Left hindlimb (tissue), 1 donor: ENCODE data around the gene IL19.
"Not testable (repeated sequence)": the region's sequence is repeated elsewhere in the genome, so short reads cannot be mapped to it uniquely, and the experiment has no call there.

Experiments used
- DNase-seq: peaks from one replicate; pipeline ENCODE4 v3.0.0-alpha.2; 2018

The IL19 gene

GRCh38 chr1:206741142-206741701, 29.4 kb upstream of the IL19 start:
- no peak for DNase-seq

- DNase-seq = no peak
These were observed 27.7 kb upstream of the IL19 start for GRCh38 chr1:206742719-206743383.

DNA sequence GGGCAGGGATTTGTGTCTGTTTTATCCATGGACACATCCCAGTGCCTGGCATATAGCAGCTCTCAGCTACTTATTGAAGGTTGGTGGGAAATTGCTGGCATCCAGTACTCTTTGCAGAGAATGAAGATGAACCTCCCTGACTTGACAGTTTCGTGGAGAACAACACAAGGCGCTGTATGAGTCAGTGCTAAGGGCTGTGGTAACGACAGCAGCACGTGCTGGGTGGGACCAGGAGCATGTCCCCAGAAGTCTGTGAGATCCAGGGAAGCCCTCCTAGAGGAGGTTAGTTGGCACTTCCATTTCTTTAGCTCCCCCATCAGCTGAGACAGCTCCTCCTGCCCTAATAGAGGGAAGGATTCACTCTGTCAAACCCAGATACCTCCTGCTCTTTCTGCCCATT, 25.9 kb upstream of the IL19 start:
- DNase-seq = no peak

GRCh38 chr1:206745301-206745700, 25.3 kb upstream of the IL19 start:
- no peak for DNase-seq

DNA sequence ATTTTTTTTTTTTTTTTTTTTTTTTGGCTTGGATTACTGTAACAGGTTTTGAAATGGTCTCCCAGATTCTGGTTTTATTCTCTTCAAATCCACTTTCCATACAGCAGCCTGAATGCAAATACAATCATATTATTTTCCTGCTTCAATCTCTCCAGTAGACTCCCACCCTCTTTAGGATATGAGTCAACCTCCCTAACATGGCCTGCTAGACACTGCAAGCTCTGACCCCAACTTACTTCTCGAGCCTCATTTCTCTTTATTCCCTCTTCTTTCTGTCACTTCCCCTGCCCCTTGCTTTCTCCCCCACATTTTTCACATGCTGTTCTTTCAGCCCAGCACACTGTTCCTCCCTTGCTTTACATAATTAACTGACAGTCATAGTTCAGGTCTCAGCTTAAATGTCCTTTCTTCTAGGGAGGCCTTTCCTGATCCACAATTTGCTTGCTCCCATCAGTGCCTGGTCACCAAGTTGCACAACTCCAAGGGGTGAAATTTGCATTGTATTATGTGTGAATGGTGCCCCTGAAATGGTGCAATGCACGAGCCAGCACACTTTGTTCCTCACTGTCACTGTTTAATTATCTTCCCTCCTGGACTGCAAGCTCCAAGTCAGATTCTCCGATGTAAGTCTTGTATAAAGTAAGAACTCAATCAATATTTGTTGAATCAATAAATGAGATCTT, 22.1 kb upstream of the IL19 start:
- DNase-seq = no peak

DNA sequence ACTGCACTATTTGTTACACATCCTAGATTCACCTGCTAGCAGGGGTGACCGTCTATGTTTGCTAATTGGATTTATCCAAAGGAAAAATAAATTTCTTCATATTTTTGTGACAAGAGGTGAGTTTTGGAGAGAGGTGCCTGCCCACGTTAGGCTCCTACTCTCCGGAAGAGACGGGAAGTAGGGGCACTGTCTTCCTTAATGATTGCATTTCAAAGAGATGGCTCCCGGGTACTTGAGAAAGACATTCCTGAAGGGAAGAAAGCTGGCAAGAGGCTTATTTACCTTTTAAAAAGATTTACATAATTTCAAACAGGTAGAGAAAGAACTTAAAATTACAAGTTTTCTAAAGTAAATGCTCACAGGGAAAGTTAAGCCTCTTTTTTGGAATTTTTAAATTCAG, 18.7 kb upstream of the IL19 start:
- DNase-seq = no peak

DNA sequence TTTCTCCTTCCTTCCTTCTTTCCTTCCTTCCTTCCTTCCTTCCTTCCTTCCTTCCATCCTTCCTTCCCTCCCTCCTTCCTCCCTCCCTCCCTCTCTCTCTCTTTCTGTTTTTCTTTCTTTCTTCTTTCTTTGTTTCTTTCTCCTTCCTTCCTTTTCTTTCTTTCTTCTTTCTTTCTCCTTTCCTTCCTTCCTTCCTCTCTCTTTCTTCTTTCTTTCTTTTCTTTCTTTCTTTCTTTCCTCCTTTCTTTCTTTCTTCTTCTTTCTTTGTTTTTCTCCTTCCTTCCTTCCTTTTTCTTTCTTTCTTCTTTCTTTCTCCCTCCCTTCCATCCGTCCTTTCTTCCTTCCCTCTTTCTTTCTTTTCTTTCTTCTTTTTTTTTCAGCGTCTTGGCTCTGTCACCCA, 18.1 kb upstream of the IL19 start:
- no peak for DNase-seq

DNA sequence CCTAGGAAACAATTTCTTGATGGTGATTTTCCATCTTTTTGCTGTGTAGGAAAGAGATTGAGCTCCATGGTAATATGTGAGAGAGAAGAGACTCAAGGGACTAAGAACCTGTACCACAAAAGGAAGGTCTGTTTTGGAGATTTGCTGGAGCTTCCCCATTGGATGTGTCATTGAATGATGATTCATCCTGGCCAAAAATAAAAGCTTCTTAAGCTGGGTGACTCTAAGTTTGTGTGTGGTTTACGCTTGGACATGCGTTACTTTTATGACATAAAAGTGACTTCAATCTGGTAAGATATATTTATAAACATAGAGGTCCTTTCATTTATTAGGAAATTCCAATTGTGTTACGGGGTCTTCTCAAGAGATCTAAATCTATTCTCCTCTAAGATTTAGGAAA, 17.4 kb upstream of the IL19 start:
- DNase-seq = no peak

- DNase-seq = no peak
These were observed 16.6 kb upstream of the IL19 start for GRCh38 chr1:206754011-206754410.

- DNase-seq = no peak
These were observed 12.9 kb upstream of the IL19 start for GRCh38 chr1:206757524-206758266.

DNA sequence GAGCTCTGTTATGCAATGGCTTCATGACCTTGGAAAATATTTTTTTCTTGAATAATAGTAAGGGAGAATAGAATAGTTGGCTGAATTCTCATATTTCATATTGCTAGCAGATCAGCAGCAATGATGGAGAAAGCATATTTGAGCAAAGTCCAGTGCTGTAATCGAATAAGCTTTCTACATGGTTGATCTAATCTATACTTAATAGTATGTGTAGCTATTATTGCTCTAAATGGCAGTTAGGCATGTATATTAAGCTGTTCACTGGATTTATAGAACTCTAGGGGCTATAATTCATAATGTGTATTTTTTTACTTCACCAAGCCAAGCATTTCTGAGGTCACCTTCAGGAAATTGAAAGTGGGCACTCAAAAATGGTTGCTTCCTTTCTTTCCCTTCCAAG, 10.0 kb upstream of the IL19 start:
- DNase-seq = no peak

DNA sequence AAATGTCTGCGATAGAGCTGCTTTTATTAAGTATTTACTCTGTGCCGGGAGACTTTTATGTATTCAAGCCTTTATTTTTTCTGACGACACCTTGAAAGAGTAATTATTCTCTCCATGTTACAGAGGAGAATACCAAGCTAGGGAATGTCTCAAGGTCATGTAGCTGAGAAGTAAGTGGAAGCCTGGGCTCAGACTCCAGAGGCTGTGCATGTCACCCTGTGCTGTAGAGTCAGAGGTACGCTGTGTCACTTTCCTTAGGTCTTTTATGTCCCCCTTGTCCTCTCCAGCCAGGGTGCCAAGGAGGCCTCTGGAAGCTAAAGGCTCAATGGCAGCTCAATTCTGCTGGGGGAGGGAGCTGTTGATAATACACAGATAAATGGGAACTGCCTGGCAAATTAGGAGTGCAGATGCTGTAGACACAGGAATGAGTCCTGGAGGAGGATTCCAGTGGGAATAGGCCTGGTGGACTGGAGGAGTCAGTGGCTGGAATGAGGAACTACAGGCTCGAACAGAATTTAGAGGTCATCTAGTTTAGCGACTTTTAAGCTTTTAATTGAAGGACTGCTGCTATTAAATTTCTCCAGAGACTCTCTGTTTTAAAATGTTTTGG, 9.3 kb upstream of the IL19 start:
- DNase-seq = no peak

GRCh38 chr1:206762741-206763364, 7.7 kb upstream of the IL19 start:
- DNase-seq = not testable (repeated sequence)

DNA sequence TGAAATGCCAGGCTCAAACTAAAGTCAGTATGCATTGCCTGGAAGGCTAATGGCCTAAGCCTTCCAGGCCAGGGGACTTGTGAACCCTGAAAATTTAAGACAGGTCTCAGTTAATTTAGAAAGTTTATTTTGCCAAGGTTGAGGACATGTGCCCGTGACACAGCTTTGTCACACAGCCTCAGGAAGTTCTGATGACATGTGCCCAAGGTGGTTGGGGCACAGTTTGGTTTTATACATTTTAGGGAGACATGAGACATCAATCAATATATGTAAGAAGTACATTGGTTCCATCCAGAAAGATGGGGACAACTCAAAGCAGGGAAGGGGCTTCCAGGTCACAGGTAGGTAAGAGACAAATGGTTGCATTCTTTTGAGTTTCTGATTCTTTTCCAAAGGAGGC, 4.8 kb upstream of the IL19 start:
- not testable (repeated sequence) for DNase-seq

DNA sequence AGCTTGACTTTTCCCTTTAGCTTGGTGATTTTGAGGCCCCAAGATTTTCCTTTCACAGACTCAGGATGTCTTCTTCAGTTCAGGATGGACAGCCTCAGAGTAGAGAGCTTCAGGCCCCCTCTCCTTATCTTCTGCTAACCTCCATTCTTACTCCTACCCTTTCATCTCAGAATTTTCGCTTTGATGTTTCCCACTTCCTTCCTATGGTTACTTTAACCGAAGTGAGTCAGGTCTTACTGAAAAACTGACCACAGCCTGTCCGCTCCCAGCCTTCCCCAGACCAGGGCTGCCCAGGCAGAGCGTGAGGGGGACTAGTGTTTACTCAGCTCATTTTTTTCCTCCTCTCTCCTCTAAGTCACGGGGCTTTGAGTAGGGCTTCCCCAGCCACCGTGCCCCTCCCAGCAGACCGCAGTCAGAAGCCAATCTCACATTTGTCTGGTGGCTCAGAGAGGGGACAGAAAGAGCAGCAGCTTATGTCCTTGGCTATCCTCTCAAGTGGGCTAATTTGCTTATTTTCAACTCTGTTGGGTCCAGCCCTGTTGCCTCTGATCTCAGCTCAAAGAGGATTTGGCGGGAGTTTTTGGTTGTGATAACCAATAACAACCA, 4.2 kb upstream of the IL19 start:
- peak; percentile 68 for DNase-seq

DNA sequence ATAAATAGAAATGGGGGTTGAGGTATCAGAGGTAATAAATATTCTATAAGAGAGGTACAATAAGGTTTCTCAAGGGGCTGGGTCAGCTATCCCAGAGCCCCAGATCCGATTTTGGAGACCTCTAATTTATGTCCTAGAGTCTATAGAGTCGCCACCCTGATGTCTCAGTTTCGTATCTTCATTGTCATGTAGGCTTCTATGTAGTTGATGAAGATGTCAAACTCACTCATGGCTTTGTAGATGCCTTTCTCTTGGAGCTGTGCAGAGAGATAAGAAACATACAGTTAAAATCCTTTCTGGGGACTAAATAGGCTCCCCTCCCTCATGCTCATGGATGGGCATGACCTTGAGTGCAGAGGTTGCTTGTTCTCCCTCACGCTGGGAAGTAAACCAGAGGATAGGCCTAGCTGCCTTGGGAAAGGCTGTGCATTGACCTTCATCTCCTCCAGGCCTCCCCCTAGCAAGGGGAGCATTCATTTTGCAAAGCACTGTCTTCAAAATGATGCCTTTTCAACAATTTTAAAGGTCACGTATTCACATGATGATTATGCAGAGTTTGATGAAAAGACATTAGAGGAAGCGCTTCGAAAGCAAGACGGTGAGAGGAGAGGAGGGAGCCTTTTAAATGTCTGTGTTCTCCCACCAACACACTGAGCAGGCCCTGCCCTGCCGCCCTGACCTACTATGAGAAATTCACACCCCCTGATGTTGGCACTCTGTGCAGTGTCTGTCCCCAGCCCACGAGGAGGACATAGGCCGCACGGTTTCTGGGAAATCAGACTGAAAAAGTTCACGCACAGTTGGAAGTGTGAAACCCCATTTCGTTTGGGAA, 1.9 kb upstream of the IL19 start:
- DNase-seq = no peak

- no peak for DNase-seq
These were observed 1.3 kb upstream of the IL19 start for GRCh38 chr1:206769304-206769731.

GRCh38 chr1:206771338-206771692, 742 bp downstream of the IL19 start:
- DNase-seq = no peak

DNA sequence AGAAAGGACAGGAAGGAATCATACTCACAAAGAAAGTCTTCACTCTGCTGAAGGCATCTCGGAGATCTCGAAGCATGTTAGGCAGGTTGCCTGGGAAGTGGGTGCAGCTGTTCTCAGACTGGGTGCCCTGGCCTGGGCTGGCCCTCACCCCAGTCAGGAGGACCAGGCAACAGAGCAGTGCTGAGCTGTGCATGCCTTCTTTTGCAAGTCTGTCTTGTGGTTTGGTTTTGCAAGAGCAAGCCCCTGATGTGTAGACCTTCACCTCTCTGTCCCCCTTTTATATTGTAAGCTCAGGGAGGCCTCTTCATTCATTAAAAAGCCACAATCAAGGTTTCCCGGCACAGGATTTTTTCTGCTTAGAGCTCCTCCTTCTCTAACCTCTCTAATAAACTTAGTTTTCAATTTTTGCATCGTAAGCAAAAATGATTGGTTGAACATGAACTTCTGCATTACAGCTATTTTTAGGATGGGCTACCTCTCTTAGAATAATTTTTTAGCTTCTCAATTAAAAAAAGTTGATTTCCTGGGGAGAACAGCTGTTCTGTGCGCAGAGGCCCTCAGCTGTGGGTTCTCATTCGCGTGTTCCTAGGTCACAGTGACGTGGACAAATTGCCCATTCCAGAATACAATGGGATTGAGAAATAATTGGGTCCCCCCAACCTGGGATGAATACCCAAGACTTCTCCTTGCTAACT, 1.8 kb downstream of the IL19 start, which contains the start of gene IL10:
Gene IL10, minus strand, starts transcription at position 252 of the 695 bp plus-strand sequence. Its CDS starts 59 bp downstream, at position 193.
- no peak for DNase-seq

- DNase-seq = no peak
These were observed 3.5 kb downstream of the IL19 start for GRCh38 chr1:206774093-206774492.

DNA sequence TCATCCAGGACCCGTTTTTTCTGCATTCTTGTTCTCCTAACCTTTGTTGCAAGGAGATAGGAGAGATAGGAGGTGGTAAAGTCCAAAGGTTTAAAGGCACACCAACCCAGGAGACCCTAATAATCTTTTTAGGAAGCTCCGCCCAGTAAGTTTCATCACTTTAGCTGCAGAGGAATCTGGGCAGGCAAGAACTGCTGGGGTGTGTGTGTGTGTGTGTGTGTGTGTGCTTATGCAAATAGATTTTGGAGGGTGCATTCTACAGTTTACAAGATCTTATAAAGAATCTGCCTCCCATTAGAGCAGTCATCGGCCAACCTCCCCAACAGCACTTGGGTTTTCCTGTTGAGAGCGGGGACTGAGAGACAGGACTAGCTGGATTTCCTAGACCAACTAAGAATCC, 5.7 kb downstream of the IL19 start:
- DNase-seq = no peak
